GM18951 (cell line): ENCODE results near the gene MLNR.

Experiments
- POLR2A ChIP-seq: IDR thresholded peaks from 4 replicates; pipeline ENCODE4 v1.6.1; 2011; ENCODE audit warnings: mild to moderate bottlenecking; ENCODE audit not compliant: insufficient read length, insufficient read depth; ENCODE audit errors: extremely low read depth
- in situ Hi-C: fragments of 300-500 bp; cut with MboI; formaldehyde crosslinking; loops from one replicate; pipeline ENCODE4 v1.12.0; 2022; ENCODE audit warnings: low sequenced_read_pairs, mixed read lengths, inconsistent platforms; ENCODE audit not compliant: unreplicated experiment

The MLNR gene

DNA sequence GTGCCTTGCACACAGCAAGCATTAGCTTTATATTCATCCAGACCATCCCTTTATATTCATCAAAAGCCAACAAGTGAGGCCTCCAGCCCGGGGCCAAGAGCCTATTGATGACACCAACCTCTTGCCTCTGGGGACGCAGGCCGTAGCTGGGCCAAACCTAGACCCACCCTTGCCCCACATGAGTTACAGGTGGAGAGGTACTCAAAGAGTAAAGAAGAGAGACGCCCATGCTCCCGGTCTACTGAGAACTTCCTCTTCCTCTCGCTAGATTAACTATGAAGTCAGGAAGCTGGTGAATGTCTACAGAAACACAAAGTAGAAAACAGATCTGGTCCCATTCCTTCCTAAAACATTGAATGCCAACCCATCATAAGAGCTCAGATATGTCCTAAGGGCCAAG lies 3.8 kb upstream of the MLNR start:
- in situ Hi-C loops, result no loop called here
- TF ChIP-seq POLR2A, result no peak

DNA sequence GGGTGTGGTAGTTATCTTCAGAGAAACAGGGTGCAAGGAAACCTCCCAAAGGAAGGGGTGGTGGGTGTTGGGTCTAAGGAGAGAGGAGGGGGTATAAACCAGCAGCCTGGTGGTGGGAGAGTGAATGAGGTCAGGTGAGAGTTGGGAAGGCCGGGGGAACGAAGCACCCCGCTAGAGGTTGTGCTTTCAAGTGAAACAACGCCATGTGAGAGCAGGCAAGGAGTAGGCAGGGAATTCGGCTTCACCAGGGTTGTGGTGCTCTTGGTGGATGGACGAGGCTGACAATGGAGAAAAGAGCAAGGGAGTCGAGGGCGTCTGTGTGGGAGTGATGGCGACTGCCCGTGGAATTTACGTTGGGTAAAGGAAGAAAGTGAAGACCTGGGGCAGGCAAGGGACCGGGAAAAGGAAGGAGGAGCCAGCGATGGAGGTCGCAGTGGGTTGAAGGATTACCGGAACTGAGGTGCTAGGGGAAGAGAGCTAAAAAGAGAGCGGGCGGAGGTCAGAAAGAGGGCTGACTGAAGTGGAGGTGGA lies 2.1 kb upstream of the MLNR start:
- in situ Hi-C loops, result no loop called here

DNA sequence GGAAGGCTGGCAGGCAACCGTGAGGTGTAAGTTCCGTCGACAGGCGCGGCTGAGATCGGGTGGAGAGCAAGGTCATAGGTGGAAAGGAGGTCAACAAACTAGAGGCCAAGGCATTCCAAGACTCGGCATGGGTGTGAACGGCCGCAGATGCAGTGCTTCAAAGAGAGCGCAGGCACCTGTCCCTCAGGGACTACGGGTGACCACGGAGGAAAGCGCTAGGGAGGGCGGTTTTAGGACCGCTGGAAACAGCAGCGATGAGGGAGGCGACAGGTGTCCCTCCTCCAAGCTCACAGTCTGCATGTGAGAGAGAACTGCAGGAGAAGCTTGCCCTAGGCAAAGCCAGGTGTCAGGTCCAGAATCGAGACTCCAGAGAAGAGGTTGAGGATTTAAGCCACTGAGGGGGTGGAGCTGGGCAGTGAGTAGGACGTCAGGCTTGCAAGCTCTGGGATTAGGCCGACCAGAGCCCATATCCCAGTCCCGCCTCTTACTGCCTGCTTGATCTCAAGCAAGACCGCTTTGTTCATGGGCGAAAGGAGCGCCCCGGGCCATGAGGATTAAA lies 1.6 kb upstream of the MLNR start:
- TF ChIP-seq POLR2A, result no peak
- in situ Hi-C loops, result no loop called here

More for the DNA sequence above, 2.1 kb upstream of the MLNR start:
- TF ChIP-seq POLR2A, result no peak

- in situ Hi-C loops, result no loop called here
- TF ChIP-seq POLR2A, result no peak
These were observed 497 bp upstream of the MLNR start for GRCh38 chr13:49219647-49220035.

DNA sequence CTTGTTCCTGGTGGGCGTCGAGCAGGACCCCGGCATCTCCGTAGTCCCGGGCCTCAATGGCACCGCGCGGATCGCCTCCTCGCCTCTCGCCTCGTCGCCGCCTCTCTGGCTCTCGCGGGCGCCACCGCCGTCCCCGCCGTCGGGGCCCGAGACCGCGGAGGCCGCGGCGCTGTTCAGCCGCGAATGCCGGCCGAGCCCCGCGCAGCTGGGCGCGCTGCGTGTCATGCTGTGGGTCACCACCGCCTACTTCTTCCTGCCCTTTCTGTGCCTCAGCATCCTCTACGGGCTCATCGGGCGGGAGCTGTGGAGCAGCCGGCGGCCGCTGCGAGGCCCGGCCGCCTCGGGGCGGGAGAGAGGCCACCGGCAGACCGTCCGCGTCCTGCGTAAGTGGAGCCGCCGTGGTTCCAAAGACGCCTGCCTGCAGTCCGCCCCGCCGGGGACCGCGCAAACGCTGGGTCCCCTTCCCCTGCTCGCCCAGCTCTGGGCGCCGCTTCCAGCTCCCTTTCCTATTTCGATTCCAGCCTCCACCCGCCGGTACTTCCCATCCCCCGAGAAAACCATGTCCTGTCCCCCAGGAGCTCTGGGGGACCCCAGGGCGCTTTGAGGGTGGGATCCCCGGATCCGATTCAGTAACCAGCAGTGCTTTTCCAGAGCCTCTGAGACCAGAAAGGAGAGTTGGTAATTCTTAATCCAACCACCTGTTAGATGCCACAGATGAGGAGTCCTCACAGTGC lies 885 bp downstream of the MLNR start:
- in situ Hi-C loops, result no loop called here
- TF ChIP-seq POLR2A, result no peak

DNA sequence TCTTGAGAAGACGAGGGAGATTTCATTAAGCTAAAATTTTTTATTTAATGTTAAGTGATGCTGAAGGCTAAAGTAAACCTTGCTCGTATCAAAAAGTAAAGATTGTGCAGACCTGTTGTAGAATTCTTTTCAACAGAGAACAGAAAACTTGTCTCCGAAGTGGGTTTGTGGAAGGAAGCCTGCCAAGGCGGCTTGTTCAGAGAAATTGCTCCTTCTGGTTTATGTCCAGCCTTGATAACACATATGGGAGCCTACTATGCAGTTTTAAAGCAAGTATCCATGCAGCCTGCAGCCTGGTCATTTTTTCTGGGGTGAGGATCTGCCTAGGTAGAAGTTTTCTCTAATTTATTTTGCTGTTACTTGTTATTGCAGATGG lies 1.4 kb downstream of the MLNR start:
- TF ChIP-seq POLR2A, result no peak
- in situ Hi-C loops, result no loop called here

DNA sequence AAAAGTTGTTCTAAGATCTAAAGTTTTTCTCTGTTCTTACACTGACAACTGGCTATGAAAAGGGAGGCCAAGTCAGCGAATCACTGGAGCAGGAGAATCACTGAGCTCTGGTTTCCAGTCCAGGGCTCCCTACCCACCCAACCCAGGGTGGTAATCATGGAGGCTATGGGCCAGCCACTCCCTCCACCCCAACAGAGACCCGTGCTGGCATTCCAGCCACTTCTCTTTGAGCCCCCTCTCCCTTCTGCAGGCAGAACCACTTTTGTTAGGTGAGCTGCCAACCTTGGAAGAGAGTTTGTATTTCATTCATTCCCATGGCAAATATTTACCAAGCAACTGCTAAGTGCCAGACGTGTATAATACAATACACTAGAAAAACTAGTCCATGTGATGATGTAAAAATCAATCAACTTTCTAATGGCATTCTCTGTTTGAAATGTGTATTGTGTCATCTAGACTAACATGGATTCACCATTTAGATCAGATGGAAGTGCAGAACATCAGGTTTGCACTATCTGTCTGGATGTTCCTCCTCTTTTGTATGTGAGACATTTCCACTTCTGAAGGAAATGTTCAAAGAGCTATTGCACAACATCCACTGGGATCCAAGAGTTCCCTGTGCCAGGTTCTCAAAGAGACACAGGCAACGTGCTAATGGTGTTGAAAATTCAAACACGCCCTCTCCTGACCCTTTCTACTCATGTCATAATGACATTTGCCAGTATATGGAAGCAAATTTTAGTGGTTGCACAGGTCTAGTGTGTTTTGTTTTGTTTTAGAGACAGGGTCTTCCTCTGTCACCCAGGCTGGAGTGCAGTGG lies 5.3 kb downstream of the MLNR start:
- in situ Hi-C loops, result no loop called here
- TF ChIP-seq POLR2A, result no peak

- in situ Hi-C loops, result no loop called here
- TF ChIP-seq POLR2A, result no peak
These were observed 6.5 kb downstream of the MLNR start for GRCh38 chr13:49226613-49227012.

GRCh38 chr13:49234741-49235140 lies 14.6 kb downstream of the MLNR start:
- TF ChIP-seq POLR2A, result no peak
- in situ Hi-C loops, result loop anchor here (10.0 kb wide), 1 partner anchor 60 kb away; no protein-coding TSS in a partner anchor

GRCh38 chr13:49235856-49236431 lies 15.8 kb downstream of the MLNR start:
- in situ Hi-C loops, result loop anchor here (10.0 kb wide), 1 partner anchor 59 kb away; no protein-coding TSS in a partner anchor
- no peak for TF ChIP-seq POLR2A

DNA sequence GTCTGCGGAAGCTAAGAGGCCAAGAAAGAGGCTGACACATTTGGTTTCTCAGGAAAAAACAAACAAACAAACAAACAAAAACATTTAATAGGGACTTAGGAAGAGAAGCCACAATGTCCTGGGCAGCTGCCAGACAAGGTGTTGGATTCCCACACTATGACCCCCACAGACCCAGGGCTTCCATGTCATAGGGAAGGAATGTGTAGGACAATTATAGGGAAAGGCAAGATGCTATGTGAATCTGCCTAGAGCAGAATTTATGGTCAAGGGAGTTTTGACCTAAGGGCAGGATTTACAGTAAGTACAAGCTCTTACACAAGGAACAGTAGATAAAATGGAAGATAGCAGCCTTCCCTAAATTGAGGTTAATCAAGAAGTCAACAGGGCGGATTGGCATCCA lies 18.5 kb downstream of the MLNR start:
- TF ChIP-seq POLR2A, result no peak
- in situ Hi-C loops, result loop anchor here (10.0 kb wide), 1 partner anchor 56 kb away; no protein-coding TSS in a partner anchor

GRCh38 chr13:49240017-49240416 lies 19.9 kb downstream of the MLNR start:
- in situ Hi-C loops, result no loop called here

GRCh38 chr13:49241296-49241695 lies 21.2 kb downstream of the MLNR start:
- in situ Hi-C loops, result no loop called here
- no peak for TF ChIP-seq POLR2A

More at GRCh38 chr13:49240017-49240416, 19.9 kb downstream of the MLNR start:
- no peak for TF ChIP-seq POLR2A
